GM10266 (cell line): ENCODE measurements around the gene NOL6.
"Not testable (repeated sequence)": the region's sequence is repeated elsewhere in the genome, so short reads cannot be mapped to it uniquely, and the experiment has no call there.

Experiments used
- DNase-seq: peaks from one replicate; pipeline ENCODE4 v3.0.0; 2012; ENCODE audit errors: extremely low spot score
- TF ChIP-seq, protein P1 (sequence below): IDR thresholded peaks from 2 replicates; pipeline ENCODE4 v1.5.1; 2012; ENCODE audit warnings: mild to moderate bottlenecking, low read depth; ENCODE audit not compliant: control insufficient read depth, insufficient read depth; ENCODE audit errors: missing control alignments

Gene NOL6

DNA sequence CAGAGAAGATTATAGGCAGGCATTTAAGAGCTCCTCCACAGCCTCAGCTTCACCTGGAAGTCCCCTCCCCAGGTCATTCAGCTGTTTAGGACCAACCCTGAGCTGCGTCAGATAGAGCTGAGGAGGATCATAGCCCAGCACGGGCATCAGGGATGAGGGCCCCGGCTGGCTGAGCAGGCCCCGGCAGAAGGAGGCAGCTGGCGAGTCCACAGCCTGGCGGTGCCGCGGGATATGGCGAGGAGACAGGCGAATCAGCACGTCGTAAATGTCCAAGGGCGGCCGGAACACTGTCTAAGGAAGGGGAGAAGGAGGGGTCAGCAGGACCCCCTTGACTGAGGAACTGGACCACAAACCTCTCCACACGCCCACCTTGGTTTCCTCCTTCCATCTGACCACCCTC is 10.6 kb downstream of the NOL6 start:
- TF ChIP-seq, protein P1, sequence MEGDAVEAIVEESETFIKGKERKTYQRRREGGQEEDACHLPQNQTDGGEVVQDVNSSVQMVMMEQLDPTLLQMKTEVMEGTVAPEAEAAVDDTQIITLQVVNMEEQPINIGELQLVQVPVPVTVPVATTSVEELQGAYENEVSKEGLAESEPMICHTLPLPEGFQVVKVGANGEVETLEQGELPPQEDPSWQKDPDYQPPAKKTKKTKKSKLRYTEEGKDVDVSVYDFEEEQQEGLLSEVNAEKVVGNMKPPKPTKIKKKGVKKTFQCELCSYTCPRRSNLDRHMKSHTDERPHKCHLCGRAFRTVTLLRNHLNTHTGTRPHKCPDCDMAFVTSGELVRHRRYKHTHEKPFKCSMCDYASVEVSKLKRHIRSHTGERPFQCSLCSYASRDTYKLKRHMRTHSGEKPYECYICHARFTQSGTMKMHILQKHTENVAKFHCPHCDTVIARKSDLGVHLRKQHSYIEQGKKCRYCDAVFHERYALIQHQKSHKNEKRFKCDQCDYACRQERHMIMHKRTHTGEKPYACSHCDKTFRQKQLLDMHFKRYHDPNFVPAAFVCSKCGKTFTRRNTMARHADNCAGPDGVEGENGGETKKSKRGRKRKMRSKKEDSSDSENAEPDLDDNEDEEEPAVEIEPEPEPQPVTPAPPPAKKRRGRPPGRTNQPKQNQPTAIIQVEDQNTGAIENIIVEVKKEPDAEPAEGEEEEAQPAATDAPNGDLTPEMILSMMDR, result no peak
- no peak for DNase-seq

GRCh38 chr9:33461492-33461891 is 12.2 kb downstream of the NOL6 start:
- TF ChIP-seq, protein P1, result no peak
- DNase-seq, result no peak

DNA sequence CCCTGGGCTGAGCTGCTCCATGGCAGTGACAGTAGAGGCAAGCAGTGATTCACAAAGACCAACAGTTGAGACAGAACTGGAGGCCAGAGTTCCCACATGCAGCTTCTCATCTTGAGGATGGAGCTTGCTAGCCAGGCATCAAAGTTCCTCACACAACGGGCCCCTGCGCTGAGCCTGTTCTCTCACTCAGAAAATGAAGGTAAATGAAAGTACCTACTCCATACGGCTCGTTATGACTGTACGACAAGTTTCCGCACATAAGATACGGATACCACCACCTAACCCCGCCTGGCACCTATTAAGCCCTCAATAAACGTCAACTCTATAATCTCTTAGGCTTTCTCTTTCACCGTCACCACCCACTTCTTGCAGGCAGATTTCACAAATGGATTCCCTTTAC is 12.9 kb downstream of the NOL6 start:
- TF ChIP-seq, protein P1, result no peak
- DNase-seq, result no peak

DNA sequence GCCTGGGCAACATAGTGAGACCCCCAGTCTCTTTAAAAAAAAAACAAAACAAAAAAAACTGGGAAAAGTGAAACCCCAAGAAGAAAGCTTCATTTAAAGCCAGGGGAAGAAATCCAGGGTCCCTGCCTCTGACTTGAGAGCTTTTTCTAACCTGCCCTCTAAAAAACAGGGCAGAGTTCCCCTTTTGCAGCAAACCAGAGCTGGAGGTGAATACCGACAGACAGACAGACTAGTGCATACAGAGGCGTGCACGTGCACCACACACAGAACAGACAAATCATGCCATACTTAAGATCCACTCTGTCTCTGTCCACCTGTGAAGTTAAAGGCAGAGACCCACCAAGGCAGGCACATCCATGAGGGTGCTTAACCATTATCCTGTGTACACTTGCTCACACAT is 14.6 kb downstream of the NOL6 start:
- TF ChIP-seq, protein P1, result no peak
- no peak for DNase-seq

GRCh38 chr9:33458444-33458843 is 15.3 kb downstream of the NOL6 start:
- TF ChIP-seq, protein P1, result no peak
- no peak for DNase-seq

- TF ChIP-seq, protein P1, result no peak
These were observed 17.8 kb downstream of the NOL6 start for GRCh38 chr9:33455945-33456344.

GRCh38 chr9:33455456-33455855 is 18.3 kb downstream of the NOL6 start:
- not testable (repeated sequence) for DNase-seq

More at GRCh38 chr9:33455945-33456344, 17.8 kb downstream of the NOL6 start:
- no peak for DNase-seq

DNA sequence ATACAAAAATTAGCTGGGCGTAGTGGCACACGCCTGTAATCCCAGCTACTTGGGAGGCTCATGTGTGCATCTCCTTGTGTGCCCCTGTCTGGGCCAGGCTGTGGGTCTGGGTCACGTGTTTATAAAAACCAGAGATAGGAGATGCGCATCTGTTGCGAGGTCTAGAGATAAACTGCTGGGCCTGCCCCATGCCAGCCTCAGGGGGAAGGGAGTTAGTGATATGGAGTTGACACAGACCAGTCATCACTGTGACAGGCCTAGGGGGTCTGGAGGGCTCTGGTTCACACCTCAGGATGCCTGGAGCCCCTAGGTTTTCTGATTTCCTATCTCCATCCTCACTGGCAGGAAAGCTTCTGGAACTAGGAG is 19.1 kb downstream of the NOL6 start:
- DNase-seq, result not testable (repeated sequence)
